ENCODE data around the gene GLRX3. TPM values are rescaled to one million over a fixed set of nuclear protein-coding genes. Genes with fewer than 3 reads are reported as not detected.

The GLRX3 gene
- polyA plus RNA-seq, 1 experiment, result 126 TPM

DNA sequence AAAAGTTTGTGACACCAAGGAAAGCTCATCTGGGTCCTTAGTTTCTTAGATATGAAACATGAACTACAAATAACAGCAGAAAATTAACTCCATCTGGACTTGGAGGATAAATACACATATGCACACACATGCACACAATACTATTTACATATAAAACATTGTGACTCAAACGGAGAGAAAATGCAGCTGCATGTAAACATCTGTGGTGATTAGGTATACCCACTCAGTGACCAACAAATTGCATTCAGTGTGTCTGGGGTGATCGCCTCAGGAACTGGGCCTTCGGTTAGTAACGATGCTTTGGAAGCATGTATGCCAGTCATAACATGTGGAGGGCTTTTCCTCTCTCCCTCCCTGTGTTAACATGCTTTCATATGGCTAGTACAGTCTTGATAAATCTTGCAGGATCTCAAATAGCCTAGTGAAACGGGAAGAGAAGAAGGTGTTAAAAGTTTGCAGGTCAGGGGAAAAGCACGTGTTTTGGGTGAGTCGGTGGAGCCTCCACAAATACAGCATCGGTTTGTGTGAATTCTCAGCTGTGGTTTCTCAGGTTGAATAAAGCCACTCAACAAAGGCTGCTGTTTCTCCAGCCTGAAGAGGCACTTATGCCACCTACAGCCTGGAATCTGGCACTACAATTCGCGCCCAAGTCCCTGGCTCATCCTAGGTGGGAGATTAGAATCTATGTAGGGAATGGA, 8.7 kb upstream of the GLRX3 start:
- peak; percentile 33 for DNase-seq (ENCODE audit: low read depth, low spot score)
- H3K27ac ChIP-seq (ENCODE audit: low read depth, low read length), result peak overlapping the region; percentile 11
- POLR2A ChIA-PET, result interaction anchor here (0.7 to 2.5 kb wide), 2 partner anchors 10 to 17 kb away, joined by 3 to 11 read pairs; partner anchors contain the start of gene C10orf143
- CTCF ChIA-PET, result interaction anchor here (0.5 to 2.6 kb wide), 25 partner anchors 9 to 1895 kb away, joined by 3 to 59 read pairs (median 4); partner anchors contain the start of genes C10orf143 and GLRX3
- H3K9me3 ChIP-seq (ENCODE audit: control insufficient read depth, insufficient read depth, low read length), result no peaks in the 10 kb centered on the region; the same call in 1 of the 2 replicates
- H3K4me3 ChIP-seq (ENCODE audit: low read depth, low read length), result no peak overlapping the region
- TF ChIP-seq, protein P1, sequence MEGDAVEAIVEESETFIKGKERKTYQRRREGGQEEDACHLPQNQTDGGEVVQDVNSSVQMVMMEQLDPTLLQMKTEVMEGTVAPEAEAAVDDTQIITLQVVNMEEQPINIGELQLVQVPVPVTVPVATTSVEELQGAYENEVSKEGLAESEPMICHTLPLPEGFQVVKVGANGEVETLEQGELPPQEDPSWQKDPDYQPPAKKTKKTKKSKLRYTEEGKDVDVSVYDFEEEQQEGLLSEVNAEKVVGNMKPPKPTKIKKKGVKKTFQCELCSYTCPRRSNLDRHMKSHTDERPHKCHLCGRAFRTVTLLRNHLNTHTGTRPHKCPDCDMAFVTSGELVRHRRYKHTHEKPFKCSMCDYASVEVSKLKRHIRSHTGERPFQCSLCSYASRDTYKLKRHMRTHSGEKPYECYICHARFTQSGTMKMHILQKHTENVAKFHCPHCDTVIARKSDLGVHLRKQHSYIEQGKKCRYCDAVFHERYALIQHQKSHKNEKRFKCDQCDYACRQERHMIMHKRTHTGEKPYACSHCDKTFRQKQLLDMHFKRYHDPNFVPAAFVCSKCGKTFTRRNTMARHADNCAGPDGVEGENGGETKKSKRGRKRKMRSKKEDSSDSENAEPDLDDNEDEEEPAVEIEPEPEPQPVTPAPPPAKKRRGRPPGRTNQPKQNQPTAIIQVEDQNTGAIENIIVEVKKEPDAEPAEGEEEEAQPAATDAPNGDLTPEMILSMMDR (IDR thresholded peaks at IDR 0.05; ENCODE audit: low read depth, low read length), result peak; percentile 98
- H3K27me3 ChIP-seq (ENCODE audit: control insufficient read depth, insufficient read depth, low read length), result peaks cover 14% of the 10 kb centered on the region

DNA sequence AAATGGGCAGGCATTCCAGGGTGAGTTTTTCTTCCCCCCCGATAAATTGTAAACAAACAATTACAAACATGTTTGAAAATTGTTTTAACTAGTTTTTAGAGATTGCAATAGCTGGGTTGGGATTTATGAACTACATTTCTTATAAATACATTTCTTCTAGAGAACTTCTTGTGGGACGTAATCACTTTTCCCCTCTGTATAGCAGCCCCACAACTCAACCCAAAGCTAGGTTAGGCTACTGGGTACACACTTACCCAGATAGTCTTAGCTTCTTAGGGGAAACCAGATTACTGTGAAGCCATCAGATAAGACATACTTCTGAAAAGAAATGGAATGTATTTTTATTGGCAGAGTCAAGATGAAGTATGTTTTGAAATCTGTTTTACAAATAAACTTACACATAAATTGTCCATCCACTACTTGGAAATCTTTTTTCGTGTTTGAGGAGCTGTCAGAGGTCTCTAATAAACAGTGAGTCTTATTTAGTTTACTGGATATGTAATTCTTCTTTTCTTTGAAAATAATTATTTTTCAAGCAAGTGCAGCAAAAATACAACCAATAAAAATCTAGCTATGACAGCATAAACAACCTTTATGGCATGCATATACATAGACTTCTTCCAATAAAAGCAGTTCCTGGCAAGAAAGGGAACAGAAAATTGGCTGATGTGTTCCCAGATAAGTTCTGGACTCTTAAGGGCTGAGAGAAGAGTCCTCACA, 8.0 kb upstream of the GLRX3 start:
- Histone ChIP-seq H3K27ac (ENCODE audit: low read depth, low read length) (no peak overlapping the region), H3K9me3 (ENCODE audit: control insufficient read depth, insufficient read depth, low read length) (no peaks in the 10 kb centered on the region; the same call in 1 of the 2 replicates), H3K27me3 (ENCODE audit: control insufficient read depth, insufficient read depth, low read length) (peaks cover 14% of the 10 kb centered on the region), H3K4me3 (ENCODE audit: low read depth, low read length) (no peak overlapping the region)
- ChIA-PET POLR2A (interaction anchor here (2.5 kb wide), 1 partner anchor 18 kb away, joined by 11 read pairs; the partner anchor contains the start of gene C10orf143), CTCF (interaction anchor here (0.5 to 2.6 kb wide), 21 partner anchors 8 to 1895 kb away, joined by 3 to 59 read pairs (median 4); partner anchors contain the start of genes C10orf143 and GLRX3)
- DNase-seq (ENCODE audit: low read depth, low spot score), result no peak
- TF ChIP-seq, protein P1 (IDR thresholded peaks at IDR 0.05; ENCODE audit: low read depth, low read length), result no peak

DNA sequence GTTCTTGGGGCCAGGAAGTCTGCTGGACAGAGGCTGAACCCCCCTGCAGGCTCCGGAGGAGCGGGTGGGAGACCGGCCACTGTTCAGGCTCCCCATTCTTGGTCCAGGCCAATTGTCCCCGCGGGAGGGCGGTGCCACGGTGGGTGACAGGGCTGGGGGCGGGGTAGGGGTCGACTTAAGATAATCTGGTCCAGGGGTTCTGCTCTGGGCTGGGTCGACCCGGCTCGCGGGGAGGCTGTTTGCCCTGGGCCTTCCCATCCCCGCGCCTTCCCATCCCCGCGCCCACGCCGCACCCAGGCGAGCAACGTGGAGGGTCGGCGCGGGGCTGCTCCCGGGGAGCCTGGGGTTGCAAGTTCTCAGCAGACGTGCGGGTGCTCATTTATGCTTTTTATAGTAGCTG, 7.3 kb upstream of the GLRX3 start:
- POLR2A ChIA-PET, result interaction anchor here (2.5 kb wide), 1 partner anchor 18 kb away, joined by 11 read pairs; the partner anchor contains the start of gene C10orf143
- Histone ChIP-seq H3K27ac (ENCODE audit: low read depth, low read length) (no peak overlapping the region), H3K4me3 (ENCODE audit: low read depth, low read length) (no peak overlapping the region), H3K27me3 (ENCODE audit: control insufficient read depth, insufficient read depth, low read length) (peaks cover 14% of the 10 kb centered on the region), H3K9me3 (ENCODE audit: control insufficient read depth, insufficient read depth, low read length) (no peaks in the 10 kb centered on the region; the same call in 1 of the 2 replicates)
- no peak for DNase-seq (ENCODE audit: low read depth, low spot score)
- CTCF ChIA-PET, result interaction anchor here (0.6 to 2.6 kb wide), 12 partner anchors 9 to 1098 kb away, joined by 3 to 59 read pairs (median 4); partner anchors contain the start of gene C10orf143
- TF ChIP-seq, protein P1 (IDR thresholded peaks at IDR 0.05; ENCODE audit: low read depth, low read length), result no peak

DNA sequence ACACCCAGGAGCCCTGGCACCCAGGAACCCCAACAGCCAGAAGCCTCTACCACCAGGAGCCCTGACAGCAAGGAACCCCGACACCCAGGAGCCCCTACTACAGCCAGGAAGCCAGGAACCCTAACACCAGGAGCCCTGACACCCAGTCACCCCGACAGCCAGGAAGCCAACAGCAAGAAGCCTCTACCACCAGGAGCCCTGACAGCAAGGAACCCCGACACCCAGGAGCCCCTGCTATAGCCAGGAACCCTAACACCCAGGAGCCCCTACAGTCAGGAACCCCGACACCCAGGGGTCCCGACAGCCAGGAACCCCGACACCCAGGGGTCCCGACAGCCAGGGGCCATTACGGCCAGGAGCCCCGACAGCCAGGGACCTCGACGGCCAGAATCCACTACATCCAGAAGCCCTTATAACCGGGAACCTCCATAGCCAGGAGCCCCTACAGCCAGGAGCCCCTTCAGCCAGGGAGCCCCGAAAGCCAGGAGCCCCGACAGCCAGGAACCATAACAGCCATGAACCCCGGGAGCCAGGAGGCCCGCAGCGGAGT, 440 bp upstream of the GLRX3 start:
- peaks cover 2% of the 10 kb centered on the region for H3K27me3 ChIP-seq (ENCODE audit: control insufficient read depth, insufficient read depth, low read length)
- POLR2A ChIA-PET, result interaction anchor here (0.7 to 2.4 kb wide), 2 partner anchors 25 kb away, joined by 3 to 93 read pairs; partner anchors contain the start of gene C10orf143
- CTCF ChIA-PET, result interaction anchor here (1.1 to 4.9 kb wide), 2 partner anchors 8 to 26 kb away, joined by 11 to 45 read pairs; partner anchors contain the start of gene C10orf143
- TF ChIP-seq, protein P1 (IDR thresholded peaks at IDR 0.05; ENCODE audit: low read depth, low read length), result no peak
- H3K4me3 ChIP-seq (ENCODE audit: low read depth, low read length), result peak overlapping the region; percentile 81
- no peak for DNase-seq (ENCODE audit: low read depth, low spot score)
- no peaks in the 10 kb centered on the region for H3K9me3 ChIP-seq (ENCODE audit: control insufficient read depth, insufficient read depth, low read length)
- peak overlapping the region; percentile 21 for H3K27ac ChIP-seq (ENCODE audit: low read depth, low read length)
